Activated T-cell treated with anti-CD3 and anti-CD28 coated beads, Interleukin-2, amount 50 U/mL, for 1 hour (primary cell): ENCODE data around the gene PGLYRP4.

Source experiments
- DNase-seq: peaks from one replicate; pipeline ENCODE4 v3.0.0-alpha.2; 2020

PGLYRP4 gene

GRCh38 chr1:153288634-153289275 lies 59.9 kb downstream of the PGLYRP4 start:
- DNase-seq: no peak
